NT2/D1 (cell line): ENCODE measurements around the gene SLC7A6.

Source experiments
- DNase-seq: peaks from one replicate; pipeline ENCODE4 v3.0.0-alpha.2; 2011; ENCODE audit warnings: low read depth, low spot score
- H3K27me3 ChIP-seq: 2 replicates; pipeline ENCODE4 v1.6.0; 2011; ENCODE audit warnings: mild to moderate bottlenecking; ENCODE audit not compliant: insufficient read length, insufficient read depth
- H3K36me3 ChIP-seq: 2 replicates; pipeline ENCODE4 v1.6.1; 2011; ENCODE audit warnings: mild to moderate bottlenecking, low read length, mixed read lengths; ENCODE audit not compliant: insufficient read depth, insufficient read length
- H3K4me1 ChIP-seq: 2 replicates; pipeline ENCODE4 v1.5.1; 2011; ENCODE audit not compliant: insufficient read depth, insufficient read length
- H3K4me3 ChIP-seq: 2 replicates; pipeline ENCODE4 v1.5.1; 2011; ENCODE audit warnings: low read depth; ENCODE audit not compliant: insufficient read length
- H3K9ac ChIP-seq: 2 replicates; pipeline ENCODE4 v1.6.0; 2011; ENCODE audit warnings: low read depth; ENCODE audit not compliant: insufficient read length
- H3K9me3 ChIP-seq: 2 replicates; pipeline ENCODE4 v1.5.1; 2011; ENCODE audit warnings: mild to moderate bottlenecking, low read length; ENCODE audit not compliant: insufficient read depth
- SUZ12 ChIP-seq: IDR thresholded peaks from 2 replicates; pipeline ENCODE4 v1.6.1; 2011; ENCODE audit not compliant: insufficient read length, insufficient read depth; ENCODE audit errors: extremely low read depth
- YY1 ChIP-seq: IDR thresholded peaks from 2 replicates; pipeline ENCODE4 v1.6.1; 2011; ENCODE audit not compliant: insufficient read length, insufficient read depth
- ZNF274 ChIP-seq: IDR thresholded peaks from 2 replicates; pipeline ENCODE4 v1.6.1; 2011; ENCODE audit warnings: mild to moderate bottlenecking, low read depth, low read length

SLC7A6 gene

GRCh38 chr16:68235887-68236136, 28.5 kb upstream of the SLC7A6 start, which contains the start of gene ESRP2:
ESRP2 (minus strand) TSS chr16:68236127; CDS start chr16:68236045, 82 bp downstream.
- peaks cover 11% of the 10 kb centered on the region for H3K4me1 ChIP-seq
- no peaks in the 10 kb centered on the region for H3K9me3 ChIP-seq
- peaks cover 20% of the 10 kb centered on the region for H3K36me3 ChIP-seq
- H3K9ac ChIP-seq = peak within 1 kb of the TSS; percentile 87
- DNase-seq = no peak
- H3K4me3 ChIP-seq = peak within 1 kb of the TSS; percentile 89
- TF ChIP-seq SUZ12 (no peak), ZNF274 (no peak), YY1 (no peak)
- H3K27me3 ChIP-seq = peaks cover 29% of the 10 kb centered on the region

DNA sequence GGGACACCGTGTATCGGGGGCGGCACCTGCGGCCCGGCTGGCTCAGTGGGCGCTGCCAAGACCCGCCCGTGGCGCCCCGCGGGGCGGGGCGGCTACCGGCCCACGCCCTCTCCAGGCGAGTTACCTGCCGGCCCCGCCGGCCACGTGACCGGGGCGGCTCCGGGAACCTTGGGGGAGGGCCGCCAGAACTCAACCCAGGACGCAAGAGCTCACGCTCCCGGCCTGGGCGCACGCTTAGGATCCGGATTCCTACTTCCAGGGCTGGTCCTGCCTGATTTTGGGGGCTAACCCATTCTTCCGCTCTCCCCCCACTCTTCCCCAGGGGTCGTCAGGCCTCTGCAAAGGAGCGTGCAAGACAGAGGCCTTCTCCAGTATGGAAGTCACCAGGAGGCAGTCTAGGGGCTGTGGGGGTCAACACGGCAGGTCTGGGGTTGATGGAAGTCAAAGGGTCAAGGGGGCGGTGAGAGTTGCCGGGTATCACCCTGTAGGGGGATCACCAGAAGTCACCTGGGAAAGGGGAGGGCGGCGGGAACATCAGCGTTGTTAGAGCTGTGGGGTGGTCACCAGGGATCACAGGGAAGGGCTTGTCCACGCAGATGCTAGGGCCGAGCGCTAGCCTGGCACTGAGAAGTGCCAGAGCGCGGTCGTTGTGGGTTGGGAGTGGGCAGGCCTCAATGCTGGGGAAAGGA, 28.0 kb upstream of the SLC7A6 start:
- TF ChIP-seq YY1 = no peak
- no peak for TF ChIP-seq SUZ12
- no peak for TF ChIP-seq ZNF274
- Histone ChIP-seq H3K9ac (peak overlapping the region; percentile 87), H3K4me3 (peak overlapping the region; percentile 89), H3K36me3 (peaks cover 15% of the 10 kb centered on the region), H3K27me3 (peaks cover 29% of the 10 kb centered on the region), H3K9me3 (no peaks in the 10 kb centered on the region), H3K4me1 (peaks cover 11% of the 10 kb centered on the region)
- no peak for DNase-seq

- peak overlapping the region; percentile 87 for H3K9ac ChIP-seq
- no peak for DNase-seq
- TF ChIP-seq ZNF274 = no peak
- no peak for TF ChIP-seq SUZ12
- no peak for TF ChIP-seq YY1
- peak overlapping the region; percentile 89 for H3K4me3 ChIP-seq
- H3K36me3 ChIP-seq = peaks cover 10% of the 10 kb centered on the region
- H3K4me1 ChIP-seq = peaks cover 11% of the 10 kb centered on the region
- no peaks in the 10 kb centered on the region for H3K9me3 ChIP-seq
- H3K27me3 ChIP-seq = peaks cover 29% of the 10 kb centered on the region
Measured at GRCh38 chr16:68236826-68237242, 27.5 kb upstream of the SLC7A6 start.

DNA sequence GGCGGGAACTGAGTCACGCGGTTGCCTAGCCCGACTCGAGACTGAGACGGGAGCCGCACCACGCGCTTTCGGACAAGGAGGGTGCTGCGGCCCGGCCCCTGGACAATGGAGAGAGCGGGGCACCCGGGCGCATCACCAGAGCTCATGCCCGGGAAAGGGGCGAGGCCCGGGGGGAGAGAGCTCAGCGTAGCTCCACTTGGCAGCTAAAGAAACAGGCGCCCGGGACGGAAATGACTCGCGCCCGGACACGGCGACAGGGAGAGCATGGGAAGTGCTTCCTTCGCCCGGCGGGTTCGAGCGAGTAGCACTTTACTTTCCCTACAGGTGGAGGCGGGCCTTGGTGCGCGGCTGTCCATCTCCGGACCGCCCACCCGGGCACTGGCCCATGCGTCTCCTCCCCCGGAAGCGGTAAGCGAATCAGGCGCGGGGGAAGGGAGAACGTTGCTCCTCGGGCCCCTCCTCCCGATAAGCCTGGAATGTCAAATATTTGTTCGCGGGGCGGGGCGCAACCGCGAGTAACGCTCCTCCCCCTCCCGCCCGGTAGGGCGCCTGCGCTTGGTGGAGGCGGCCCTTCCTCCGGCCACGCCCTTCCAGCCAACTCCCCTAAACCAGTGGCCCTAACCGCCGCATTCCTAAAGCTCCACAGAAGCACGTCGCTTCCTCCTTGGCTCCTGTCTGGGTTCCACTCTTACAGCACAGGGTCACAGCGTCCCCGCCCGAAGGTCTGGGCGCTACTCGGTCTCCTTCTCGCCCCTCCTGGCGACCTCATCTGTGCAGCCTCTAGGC, 26.9 kb upstream of the SLC7A6 start:
- TF ChIP-seq YY1 (no peak), SUZ12 (no peak), ZNF274 (no peak)
- no peaks in the 10 kb centered on the region for H3K9me3 ChIP-seq
- H3K4me1 ChIP-seq = peaks cover 11% of the 10 kb centered on the region
- H3K4me3 ChIP-seq = peak overlapping the region; percentile 89
- peak overlapping the region; percentile 87 for H3K9ac ChIP-seq
- H3K27me3 ChIP-seq = peaks cover 29% of the 10 kb centered on the region
- peaks cover 4% of the 10 kb centered on the region for H3K36me3 ChIP-seq
- peak; percentile 99 for DNase-seq

DNA sequence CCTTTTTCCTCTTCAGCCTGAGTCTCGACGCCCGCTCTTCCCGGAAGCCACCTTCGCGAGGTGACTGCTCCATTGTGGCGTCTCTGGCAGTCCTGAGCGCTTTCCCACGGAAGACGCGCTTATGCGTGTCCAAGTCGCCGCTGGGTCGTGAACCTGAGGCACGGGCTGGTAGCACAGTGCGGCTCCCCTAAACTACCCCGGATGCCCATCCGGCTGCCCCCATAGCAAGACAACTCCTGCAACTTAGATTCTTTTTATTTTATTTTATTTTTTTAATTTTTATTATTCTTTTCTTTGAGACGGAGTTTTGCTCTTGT, 26.3 kb upstream of the SLC7A6 start:
- no peaks in the 10 kb centered on the region for H3K9me3 ChIP-seq
- no peaks in the 10 kb centered on the region for H3K36me3 ChIP-seq
- no peak for DNase-seq
- H3K4me1 ChIP-seq = peaks cover 11% of the 10 kb centered on the region
- TF ChIP-seq YY1 = no peak
- no peak for TF ChIP-seq ZNF274
- TF ChIP-seq SUZ12 = no peak
- H3K27me3 ChIP-seq = peaks cover 31% of the 10 kb centered on the region
- peak overlapping the region; percentile 42 for H3K4me3 ChIP-seq
- H3K9ac ChIP-seq = peak overlapping the region; percentile 82

DNA sequence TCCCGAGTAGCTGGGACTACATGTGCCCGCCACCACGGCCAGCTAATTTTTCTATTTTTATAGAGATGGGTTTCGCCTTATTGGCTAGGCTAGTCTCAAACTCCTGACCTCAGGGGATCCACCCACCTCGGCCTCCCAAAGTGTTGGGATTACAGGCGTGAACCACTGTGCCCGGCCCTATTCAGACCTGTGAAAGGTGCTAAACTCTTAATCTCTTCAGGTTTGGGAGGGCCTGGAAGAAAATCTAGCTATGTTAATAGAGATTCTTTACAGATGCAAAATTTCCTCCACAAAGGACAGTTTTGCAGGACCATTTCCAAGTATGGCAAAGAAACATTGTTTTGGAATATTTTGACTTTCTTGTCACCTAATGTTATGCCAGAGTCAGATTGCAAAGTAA, 22.2 kb upstream of the SLC7A6 start:
- peaks cover 37% of the 10 kb centered on the region for H3K27me3 ChIP-seq
- no peak for TF ChIP-seq ZNF274
- no peak for TF ChIP-seq YY1
- no peak for TF ChIP-seq SUZ12
- H3K9ac ChIP-seq = no peak overlapping the region
- H3K36me3 ChIP-seq = no peaks in the 10 kb centered on the region
- H3K4me1 ChIP-seq = peaks cover 13% of the 10 kb centered on the region
- H3K4me3 ChIP-seq = no peak overlapping the region
- no peak for DNase-seq
- H3K9me3 ChIP-seq = no peaks in the 10 kb centered on the region

GRCh38 chr16:68242926-68243858, 21.1 kb upstream of the SLC7A6 start:
- TF ChIP-seq SUZ12 (no peak), YY1 (no peak), ZNF274 (no peak)
- Histone ChIP-seq H3K9ac (no peak overlapping the region), H3K27me3 (peaks cover 39% of the 10 kb centered on the region), H3K36me3 (no peaks in the 10 kb centered on the region), H3K4me1 (peaks cover 13% of the 10 kb centered on the region), H3K4me3 (no peak overlapping the region), H3K9me3 (no peaks in the 10 kb centered on the region)
- no peak for DNase-seq
